Endothelial cell of umbilical vein (primary cell): ENCODE measurements around the gene TOM1L2. TPM values are rescaled to one million over a fixed set of nuclear protein-coding genes. Genes with fewer than 3 reads are reported as not detected.

Experiments used
- BruUV-seq: library from RNA; stranded (reverse); fragments of 400-500 nt; replicated peaks from 2 replicates; lab custom pipeline; 2021; lab: Mats Ljungman, UMichigan
- CTCF ChIA-PET: fragments of 300-600, 350-600 bp; sonication (Branson Sonifier 250); formaldehyde crosslinking; loops from one replicate; lab custom pipeline; 2021; ENCODE audit warnings: antibody characterized with exemption, inconsistent platforms; lab: Charles Lee
- POLR2A ChIA-PET: fragments of 300-600, 350-600 bp; sonication (Branson Sonifier 250); formaldehyde crosslinking; loops from one replicate; lab custom pipeline; 2021; ENCODE audit warnings: antibody characterized with exemption, inconsistent platforms; lab: Charles Lee
- DNase-seq: peaks from one replicate; pipeline ENCODE4 v3.0.0-alpha.2; 2011; ENCODE audit warnings: low read depth, low spot score
- FAIRE-seq: peaks from 2 replicates; lab custom pipeline; 2011; peaks lifted over from hg19 to GRCh38; lab: Jason Lieb, UNC
- H2AFZ ChIP-seq: 2 replicates; pipeline ENCODE4 v1.6.0; 2012; ENCODE audit warnings: low read depth, low read length, control low read depth, inconsistent platforms
- H3K27ac ChIP-seq: 2 replicates; pipeline ENCODE4 v1.5.1; 2011; ENCODE audit warnings: low read depth, mild to moderate bottlenecking, control low read depth, low read length, moderate library complexity; ENCODE audit not compliant: insufficient read depth
- H3K27me3 ChIP-seq, 2 experiments: 2 replicates each; pipeline versions ENCODE4 v1.6.0 to v1.6.1; 2011; ENCODE audit warnings: low read length in 2 of 2, mixed read lengths in 1 of 2; ENCODE audit not compliant: control insufficient read depth in 2 of 2, insufficient read depth in 2 of 2
- H3K36me3 ChIP-seq, 2 experiments: 2 replicates in 1 of 2; 3 replicates in 1 of 2; pipeline ENCODE4 v1.5.1; 2011; ENCODE audit warnings: low read length in 2 of 2, mild to moderate bottlenecking in 1 of 2, moderate library complexity in 1 of 2; ENCODE audit not compliant: control insufficient read depth in 2 of 2, insufficient read depth in 2 of 2; ENCODE audit errors: extremely low read depth in 1 of 2
- H3K4me1 ChIP-seq: 3 replicates; pipeline ENCODE4 v1.5.1; 2011; ENCODE audit warnings: mild to moderate bottlenecking, low read length; ENCODE audit not compliant: control insufficient read depth, insufficient read depth; ENCODE audit errors: extremely low read depth
- H3K4me2 ChIP-seq: 2 replicates; pipeline ENCODE4 v1.6.1; 2011; ENCODE audit warnings: low read length, control low read depth, mixed read lengths; ENCODE audit not compliant: insufficient read depth
- H3K4me3 ChIP-seq, 3 experiments: fragments of 200-600 bp in 1 of 3; sonication (generic), shearing (Covaris generic) in 1 of 3; replicated peaks in 1 of 3; 2 replicates each; pipeline ENCODE4 v1.5.1; 2011 to 2016; ENCODE audit warnings: control low read depth in 3 of 3, low read length in 3 of 3, mild to moderate bottlenecking in 2 of 3, inconsistent platforms in 1 of 3, low read depth in 1 of 3, moderate library complexity in 1 of 3; ENCODE audit not compliant: insufficient read depth in 1 of 3
- H3K79me2 ChIP-seq: 2 replicates; pipeline ENCODE4 v1.6.0; 2012; ENCODE audit warnings: low read length, inconsistent platforms; ENCODE audit not compliant: control insufficient read depth, insufficient read depth
- H3K9ac ChIP-seq: replicated peaks from 2 replicates; pipeline ENCODE3; 2011; ENCODE audit warnings: low read length, control low read depth; ENCODE audit not compliant: insufficient read depth; ENCODE audit errors: extremely low read depth
- H3K9me1 ChIP-seq: replicated peaks from 3 replicates; pipeline ENCODE4 v1.6.0; 2011; ENCODE audit warnings: mild to moderate bottlenecking, low read length; ENCODE audit not compliant: control insufficient read depth, insufficient read depth; ENCODE audit errors: extremely low read depth
- H3K9me3 ChIP-seq: replicated peaks from 2 replicates; pipeline ENCODE4 v1.5.1; 2012; ENCODE audit warnings: low read length, inconsistent platforms; ENCODE audit not compliant: control insufficient read depth, insufficient read depth
- H4K20me1 ChIP-seq: replicated peaks from 2 replicates; pipeline ENCODE3; 2011; ENCODE audit warnings: mild to moderate bottlenecking, low read length; ENCODE audit not compliant: control insufficient read depth, insufficient read depth; ENCODE audit errors: extremely low read depth
- CTCF ChIP-seq, 2 donors: IDR thresholded peaks; 1 replicate in 1 of 2; 2 replicates in 1 of 2; pipeline ENCODE4 v1.5.1; 2011; ENCODE audit warnings: low read length in 2 of 2, mild to moderate bottlenecking in 2 of 2, moderate library complexity in 2 of 2, control low read depth in 1 of 2, inconsistent platforms in 1 of 2, low read depth in 1 of 2; ENCODE audit not compliant: insufficient read depth in 1 of 2; ENCODE audit errors: extremely low read depth in 1 of 2
- EZH2 ChIP-seq: IDR thresholded peaks from 2 replicates; pipeline ENCODE4 v1.6.1; 2012; ENCODE audit warnings: borderline replicate concordance, low read depth, mild to moderate bottlenecking, moderate library complexity, low read length, inconsistent platforms; ENCODE audit not compliant: severe bottlenecking
- FOS ChIP-seq: IDR thresholded peaks from 2 replicates; pipeline ENCODE4 v1.6.1; 2011; ENCODE audit warnings: mild to moderate bottlenecking, low read length, moderate library complexity, borderline replicate concordance; ENCODE audit not compliant: insufficient read depth
- GATA2 ChIP-seq: IDR thresholded peaks from 2 replicates; pipeline ENCODE4 v1.7.0; 2011; ENCODE audit warnings: low read depth, mild to moderate bottlenecking, moderate library complexity, mixed read lengths, low read length; ENCODE audit not compliant: insufficient read length, insufficient read depth
- JUN ChIP-seq: IDR thresholded peaks from 2 replicates; pipeline ENCODE4 v1.6.1; 2011; ENCODE audit warnings: borderline replicate concordance, low read depth; ENCODE audit not compliant: insufficient read length, insufficient read depth
- MAX ChIP-seq: IDR thresholded peaks from 2 replicates; pipeline ENCODE4 v1.6.1; 2011; ENCODE audit not compliant: insufficient read depth, insufficient read length
- MYC ChIP-seq: IDR thresholded peaks from one replicate; pipeline ENCODE4 v1.6.1; 2011; ENCODE audit warnings: mild to moderate bottlenecking, low read depth, low read length
- POLR2A ChIP-seq: IDR thresholded peaks from 2 replicates; pipeline ENCODE4 v1.6.1; 2012; ENCODE audit warnings: low read depth, mild to moderate bottlenecking, control low read depth, low read length
- POLR2AphosphoS5 ChIP-seq: IDR thresholded peaks from 2 replicates; pipeline ENCODE4 v1.6.1; 2012; ENCODE audit warnings: low read depth, mild to moderate bottlenecking, control low read depth, low read length, moderate library complexity; ENCODE audit not compliant: insufficient read depth
- dilution Hi-C: fragments of 300-500 bp; cut with MboI; formaldehyde crosslinking; loops from one replicate; pipeline ENCODE4 v1.15.0; 2019; ENCODE audit warnings: low sequenced_read_pairs; ENCODE audit not compliant: extremely low pct_ligation_motif_present
- intact Hi-C: fragments of 100-400 bp; cut with micrococcal nuclease; formaldehyde crosslinking; loops from one replicate; pipeline ENCODE4 v1.10.0; 2022
- polyA plus RNA-seq, 4 experiments: library from polyadenylated mRNA; depleted of rRNA in 3 of 4; stranded (reverse) in 3 of 4; unstranded in 1 of 4; fragments of >200 nt; gene quantifications; 2 replicates each; pipeline versions ENCODE4 v1.2.1 to v1.2.3, GENCODE V29; 2011 to 2012; ENCODE audit warnings: missing spikeins in 1 of 4
- total RNA-seq: library from RNA; stranded (reverse); gene quantifications from 2 replicates; pipeline ENCODE4 v1.2.3, GENCODE V29; 2021

TOM1L2 gene
- total and polyA plus RNA-seq, 2 donors (not counting 3 experiments of a cell fraction or from before 2014, with no cell fraction given): 31.7 to 37.6 TPM

GRCh38 chr17:17884391-17885357 lies 87.5 kb downstream of the TOM1L2 start:
- peaks cover 0 to 9% of the 10 kb centered on the region in 2 experiments for H3K36me3 ChIP-seq
- H3K79me2 ChIP-seq: no peaks in the 10 kb centered on the region
- no peak overlapping the region for H2AFZ ChIP-seq
- no peak overlapping the region for H3K9ac ChIP-seq
- H4K20me1 ChIP-seq: no peaks in the 10 kb centered on the region
- no peaks in the 10 kb centered on the region for H3K27me3 ChIP-seq
- POLR2A ChIA-PET: interaction anchor here (0.6 kb wide), 1 partner anchor 11 kb away, joined by 4 read pairs; no protein-coding TSS in a partner anchor
- dilution Hi-C loops: loop anchor here (25.0 kb wide), 1 partner anchor 153 kb away; the partner anchor contains the start of genes ATPAF2 and GID4
- CTCF ChIA-PET: interaction anchor here (1.1 to 2.6 kb wide), 4 partner anchors 9 to 148 kb away, joined by 3 to 18 read pairs (median 4); no protein-coding TSS in a partner anchor
- no peak for FAIRE-seq
- TF ChIP-seq POLR2A (no peak), MAX (no peak), JUN (no peak), FOS (no peak), POLR2AphosphoS5 (no peak), EZH2 (no peak), CTCF (IDR thresholded peaks at IDR 0.05; ENCODE audit: extremely low read depth in 1 of 2, insufficient read depth in 1 of 2, low read depth in 1 of 2, low read length in 2 of 2) (no peak), GATA2 (no peak), MYC (no peak)
- no peak overlapping the region for H3K4me2 ChIP-seq
- H3K4me3 ChIP-seq: no peak overlapping the region
- DNase-seq: no peak
- no peaks in the 10 kb centered on the region for H3K9me3 ChIP-seq
- no TSS peak for BruUV-seq
- no peaks in the 10 kb centered on the region for H3K9me1 ChIP-seq
- no peak overlapping the region for H3K27ac ChIP-seq
- H3K4me1 ChIP-seq: peaks cover 4% of the 10 kb centered on the region
- intact Hi-C loops: no loop called here
